Fibroblast of pulmonary artery (primary cell): ENCODE results near the gene ALG9.

Experiments used
- DNase-seq: peaks from one replicate; pipeline ENCODE4 v3.0.0-alpha.2; 2010; ENCODE audit warnings: low read depth
- H3K4me3 ChIP-seq: replicated peaks from 2 replicates; pipeline ENCODE4 v1.5.1; 2011; ENCODE audit warnings: low read depth, mild to moderate bottlenecking, control low read depth, low read length, moderate library complexity
- CTCF ChIP-seq: IDR thresholded peaks from 2 replicates; pipeline ENCODE4 v1.5.1; 2011; ENCODE audit warnings: mild to moderate bottlenecking, control low read depth, low read length, inconsistent platforms; ENCODE audit errors: missing control alignments

The ALG9 gene

GRCh38 chr11:111846063-111846462 lies 25.3 kb downstream of the ALG9 start:
- no peak overlapping the region for H3K4me3 ChIP-seq
- TF ChIP-seq CTCF, result no peak
- DNase-seq, result peak; percentile 45

- H3K4me3 ChIP-seq, result no peak overlapping the region
- DNase-seq, result peak; percentile 39
- no peak for TF ChIP-seq CTCF
Measured at GRCh38 chr11:111845276-111846028, 25.9 kb downstream of the ALG9 start.

- DNase-seq, result no peak
- no peak for TF ChIP-seq CTCF
- no peak overlapping the region for H3K4me3 ChIP-seq
Measured at GRCh38 chr11:111843661-111844060, 27.7 kb downstream of the ALG9 start.

- DNase-seq, result peak; percentile 91
- peak; percentile 88 for TF ChIP-seq CTCF
- H3K4me3 ChIP-seq, result no peak overlapping the region
Measured at GRCh38 chr11:111841370-111842053, 29.9 kb downstream of the ALG9 start.

- no peak overlapping the region for H3K4me3 ChIP-seq
- no peak for TF ChIP-seq CTCF
- peak; percentile 8 for DNase-seq
Measured at GRCh38 chr11:111840143-111840542, 31.2 kb downstream of the ALG9 start.

GRCh38 chr11:111838054-111838453 lies 33.3 kb downstream of the ALG9 start:
- no peak for TF ChIP-seq CTCF
- no peak for DNase-seq

More at GRCh38 chr11:111838054-111838453, 33.3 kb downstream of the ALG9 start:
- no peak overlapping the region for H3K4me3 ChIP-seq
